ENCODE data around the gene DPP9. TPM values are rescaled to one million over a fixed set of nuclear protein-coding genes. Genes with fewer than 3 reads are reported as not detected.
A peak's percentile ranks its signal among the peaks of the same experiment; 100 is the strongest.

The DPP9 gene
- total and polyA plus RNA-seq, 2 of the 13 experiments (the other 11 are each of a cell fraction or from before 2014, with no cell fraction given) = 8.4 to 25.8 TPM

GRCh38 chr19:4633140-4633967 lies 90.3 kb downstream of the DPP9 start (continued):
- TF ChIP-seq ZNF292 (CRISPR knock-in tag; IDR thresholded peaks at IDR 0.05; ENCODE audit: borderline replicate concordance, low read depth) = 0 out of 2 replicates have a peak, but pooled peaks have one; percentile 23
- peak; percentile 45; the same call in 1 of the 2 replicates for TF ChIP-seq ZBTB38 (CRISPR knock-in tag; IDR thresholded peaks at IDR 0.05)
- TF ChIP-seq FOXJ3 (CRISPR knock-in tag; IDR thresholded peaks at IDR 0.05; ENCODE audit: borderline replicate concordance) = no peak
- no peak for TF ChIP-seq MEIS2 (CRISPR knock-in tag; IDR thresholded peaks at IDR 0.05)
- TF ChIP-seq DRAP1 (CRISPR knock-in tag; IDR thresholded peaks at IDR 0.05) = no peak; the same call in 1 of the 2 replicates
- no peak for TF ChIP-seq ZNF230 (CRISPR knock-in tag; IDR thresholded peaks at IDR 0.05)
- TF ChIP-seq ZNF605 (CRISPR knock-in tag; IDR thresholded peaks at IDR 0.05) = no peak
- no peak for TF ChIP-seq ZFP62 (CRISPR knock-in tag; IDR thresholded peaks at IDR 0.05)
- no peak for TF ChIP-seq REL (CRISPR knock-in tag; conservative IDR thresholded peaks at IDR 0.05)
- TF ChIP-seq NR2F6 (IDR thresholded peaks at IDR 0.05) = no peak
- peak; percentile 61 for TF ChIP-seq NR2F6 (CRISPR knock-in tag; IDR thresholded peaks at IDR 0.05)
- no peak for TF ChIP-seq ZNF674 (CRISPR knock-in tag; IDR thresholded peaks at IDR 0.05; ENCODE audit: low read depth)
- TF ChIP-seq ZNF770 (CRISPR knock-in tag; IDR thresholded peaks at IDR 0.05) = 0 out of 2 replicates have a peak, but pooled peaks have one; percentile 31
- TF ChIP-seq ETV5 (CRISPR knock-in tag; IDR thresholded peaks at IDR 0.05; ENCODE audit: borderline replicate concordance) = no peak
- no peak for TF ChIP-seq PHB2 (IDR thresholded peaks at IDR 0.05; ENCODE audit: partially characterized antibody)
- no peak for TF ChIP-seq TOE1 (CRISPR knock-in tag; IDR thresholded peaks at IDR 0.05)
- no peak for TF ChIP-seq USF2 (IDR thresholded peaks at IDR 0.05; ENCODE audit: low read depth, low read length)
- no peak for TF ChIP-seq USF2 (CRISPR knock-in tag; IDR thresholded peaks at IDR 0.05; ENCODE audit: borderline replicate concordance)
- no peak for TF ChIP-seq HIVEP1 (CRISPR knock-in tag; IDR thresholded peaks at IDR 0.05)
- TF ChIP-seq POGK (CRISPR knock-in tag; conservative IDR thresholded peaks at IDR 0.05) = no peak
- no peak for TF ChIP-seq RFXANK (CRISPR knock-in tag; IDR thresholded peaks at IDR 0.05)
- TF ChIP-seq SETDB1 (CRISPR knock-in tag; IDR thresholded peaks at IDR 0.05; ENCODE audit: borderline replicate concordance) = no peak
- no peak for TF ChIP-seq ZNF567 (CRISPR knock-in tag; IDR thresholded peaks at IDR 0.05; ENCODE audit: borderline replicate concordance)
- TF ChIP-seq NR0B2 (CRISPR knock-in tag; IDR thresholded peaks at IDR 0.05) = no peak
- no peak; the same call in 1 of the 2 replicates for TF ChIP-seq NR2F2 (IDR thresholded peaks at IDR 0.05; ENCODE audit: borderline replicate concordance, low read depth)
